Gastroesophageal sphincter (tissue), 4 donors: ENCODE measurements around the gene WWC2. TPM values are rescaled to one million over a fixed set of nuclear protein-coding genes. Genes with fewer than 3 reads are reported as not detected.

Experiments used
- ATAC-seq: fragments of 150-250 bp; one replicate; pipeline ENCODE4 v1.9.1; 2016; ENCODE audit warnings: mild to moderate bottlenecking, moderate library complexity
- H3K27ac ChIP-seq, 4 donors: fragments of 200-600 bp; sonication (generic) in 3 of 4; 1 replicate in 3 of 4; 2 replicates in 1 of 4; pipeline ENCODE4 v1.5.1; 2016 to 2019
- H3K27me3 ChIP-seq: fragments of 200-600 bp; sonication (generic); one replicate; pipeline ENCODE4 v1.5.1; 2019
- H3K36me3 ChIP-seq, 2 donors: fragments of 200-600 bp; sonication (generic); one replicate each; pipeline ENCODE4 v1.5.1; 2019; ENCODE audit warnings: control low read depth in 1 of 2
- H3K4me1 ChIP-seq, 3 donors: fragments of 200-600 bp; sonication (generic); 1 replicate in 2 of 3; 2 replicates in 1 of 3; pipeline ENCODE4 v1.5.1; 2016 to 2019; ENCODE audit warnings: control low read depth in 2 of 3
- H3K4me3 ChIP-seq, 2 donors: fragments of 200-600 bp; sonication (generic); one replicate each; pipeline ENCODE4 v1.5.1; 2019; ENCODE audit warnings: mild to moderate bottlenecking in 1 of 2, moderate library complexity in 1 of 2
- H3K9me3 ChIP-seq, 3 donors: fragments of 200-600 bp; sonication (generic); one replicate each; pipeline ENCODE4 v1.5.1; 2017 to 2019; ENCODE audit warnings: control low read depth in 2 of 3
- CTCF ChIP-seq, 4 experiments: fragments of 200-600 bp in 2 of 4; fragments of 450-650 bp in 2 of 4; sonication (generic) in 1 of 4; IDR thresholded peaks; one replicate each; pipeline ENCODE4 v1.5.1; 2017 to 2019; ENCODE audit warnings: antibody characterized with exemption in 4 of 4, mild to moderate bottlenecking in 2 of 4, moderate library complexity in 2 of 4
- EP300 ChIP-seq: sonication (generic); formaldehyde crosslinking; IDR thresholded peaks from one replicate; pipeline ENCODE4 v1.6.1; 2017; ENCODE audit warnings: antibody characterized with exemption, mild to moderate bottlenecking
- POLR2A ChIP-seq, 2 donors: fragments of 450-650 bp; IDR thresholded peaks; one replicate each; pipeline ENCODE4 v1.6.1; 2017; ENCODE audit warnings: antibody characterized with exemption in 2 of 2, mild to moderate bottlenecking in 2 of 2, moderate library complexity in 1 of 2
- POLR2AphosphoS5 ChIP-seq: sonication (generic); formaldehyde crosslinking; IDR thresholded peaks from one replicate; pipeline ENCODE4 v1.6.1; 2017; ENCODE audit warnings: antibody characterized with exemption
- WGBS, 2 donors: methylation state at CpG; one replicate each; pipeline ENCODE4 v1.1.5; 2018; ENCODE audit warnings: low coverage in 1 of 2; 5-methylcytosine and 5-hydroxymethylcytosine counted together
- total RNA-seq, 4 donors: library from RNA; depleted of rRNA; stranded (reverse); fragments of >200 nt; gene quantifications; one replicate each; pipeline ENCODE4 v1.1.0, GENCODE V29; 2016

Gene WWC2
- total RNA-seq, 4 donors from 2014 or later = 23.0 to 42.0 (median 37.2) TPM

GRCh38 chr4:183300070-183300469 lies 201.0 kb downstream of the WWC2 start:
- Histone ChIP-seq H3K27me3 (no peaks in the 10 kb centered on the region), H3K27ac (no peak overlapping the region), H3K9me3 (no peaks in the 10 kb centered on the region), H3K4me1 (peaks cover 0 to 10% (median 0%) of the 10 kb centered on the region in 3 donors), H3K36me3 (peaks cover 0 to 60% of the 10 kb centered on the region in 2 donors), H3K4me3 (no peak overlapping the region)
- no peak for ATAC-seq
- 18% methylated on average over 3 to 6 of the region's 6 CpGs for WGBS, 2 donors
- TF ChIP-seq CTCF (IDR thresholded peaks at IDR 0.05) = no peak
- no peak for TF ChIP-seq POLR2AphosphoS5
- TF ChIP-seq POLR2A (IDR thresholded peaks at IDR 0.05) = no peak
- no peak for TF ChIP-seq EP300

GRCh38 chr4:183300655-183301054 lies 201.6 kb downstream of the WWC2 start:
- WGBS, 2 donors = 63 to 75% methylated on average over 5 of the region's 5 CpGs
- H3K27ac ChIP-seq = no peak overlapping the region

GRCh38 chr4:183303301-183303700 lies 204.2 kb downstream of the WWC2 start:
- Histone ChIP-seq H3K27me3 (no peaks in the 10 kb centered on the region), H3K27ac (no peak overlapping the region), H3K4me3 (no peak overlapping the region), H3K4me1 (peaks cover 0 to 10% (median 0%) of the 10 kb centered on the region in 3 donors), H3K9me3 (no peaks in the 10 kb centered on the region), H3K36me3 (peaks cover 0 to 30% of the 10 kb centered on the region in 2 donors)
- ATAC-seq = no peak
- TF ChIP-seq CTCF (IDR thresholded peaks at IDR 0.05) (no peak), POLR2A (IDR thresholded peaks at IDR 0.05) (no peak), POLR2AphosphoS5 (no peak), EP300 (no peak)
- 94 to 98% methylated on average over 4 of the region's 4 CpGs for WGBS, 2 donors

More at GRCh38 chr4:183300655-183301054, 201.6 kb downstream of the WWC2 start:
- ATAC-seq = no peak
- H3K4me3 ChIP-seq = no peak overlapping the region
- H3K4me1 ChIP-seq = peaks cover 0 to 10% (median 0%) of the 10 kb centered on the region in 3 donors
- H3K36me3 ChIP-seq = peaks cover 0 to 54% of the 10 kb centered on the region in 2 donors
- no peaks in the 10 kb centered on the region for H3K9me3 ChIP-seq
- TF ChIP-seq POLR2A (IDR thresholded peaks at IDR 0.05) = no peak
- no peak for TF ChIP-seq POLR2AphosphoS5
- no peak for TF ChIP-seq EP300
- TF ChIP-seq CTCF (IDR thresholded peaks at IDR 0.05) = no peak
- H3K27me3 ChIP-seq = no peaks in the 10 kb centered on the region

- 96 to 100% methylated on average over 2 to 4 of the region's 4 CpGs for WGBS, 2 donors
- peaks cover 0 to 10% (median 0%) of the 10 kb centered on the region in 3 donors for H3K4me1 ChIP-seq
- H3K9me3 ChIP-seq = no peaks in the 10 kb centered on the region
- H3K27me3 ChIP-seq = no peaks in the 10 kb centered on the region
- no peak overlapping the region for H3K4me3 ChIP-seq
- TF ChIP-seq EP300 = no peak
- no peak for TF ChIP-seq POLR2A (IDR thresholded peaks at IDR 0.05)
- no peak for TF ChIP-seq CTCF (IDR thresholded peaks at IDR 0.05)
- no peak for TF ChIP-seq POLR2AphosphoS5
- no peak overlapping the region for H3K27ac ChIP-seq
- peaks cover 0 to 22% of the 10 kb centered on the region in 2 donors for H3K36me3 ChIP-seq
- ATAC-seq = no peak
Measured at GRCh38 chr4:183304067-183304466, 205.0 kb downstream of the WWC2 start.

GRCh38 chr4:183304538-183304937 lies 205.5 kb downstream of the WWC2 start:
- Histone ChIP-seq H3K9me3 (no peaks in the 10 kb centered on the region), H3K27me3 (no peaks in the 10 kb centered on the region), H3K4me1 (peaks cover 0 to 10% (median 0%) of the 10 kb centered on the region in 3 donors), H3K36me3 (peaks cover 0 to 19% of the 10 kb centered on the region in 2 donors), H3K27ac (no peak overlapping the region), H3K4me3 (no peak overlapping the region)
- TF ChIP-seq POLR2A (IDR thresholded peaks at IDR 0.05) = no peak
- TF ChIP-seq EP300 = no peak
- TF ChIP-seq POLR2AphosphoS5 = no peak
- TF ChIP-seq CTCF (IDR thresholded peaks at IDR 0.05) = no peak
- no peak for ATAC-seq
- 92 to 100% methylated on average over 2 of the region's 2 CpGs for WGBS, 2 donors
